ENCODE results near the gene MCRIP1.
"Not testable (repeated sequence)": the region's sequence is repeated elsewhere in the genome, so short reads cannot be mapped to it uniquely, and the experiment has no call there.

The MCRIP1 gene

GRCh38 chr17:81840826-81841778 is 8.0 kb upstream of the MCRIP1 start:
- DNase-seq: no peak

- not testable (repeated sequence) for DNase-seq
Observed at GRCh38 chr17:81840059-81840458, 7.0 kb upstream of the MCRIP1 start.

GRCh38 chr17:81839301-81839700 is 6.2 kb upstream of the MCRIP1 start:
- DNase-seq: no peak

- DNase-seq: no peak
Observed at GRCh38 chr17:81838753-81839255, 5.7 kb upstream of the MCRIP1 start.

GRCh38 chr17:81837641-81838040 is 4.5 kb upstream of the MCRIP1 start:
- no peak for DNase-seq

GRCh38 chr17:81834831-81835267 is 1.8 kb upstream of the MCRIP1 start, which contains the start of gene PPP1R27:
Gene PPP1R27 (minus strand): TSS chr17:81835050. CDS start chr17:81834953, 97 bp downstream.
- DNase-seq: no peak

GRCh38 chr17:81833921-81834830 is 1.1 kb upstream of the MCRIP1 start:
- no peak for DNase-seq

- DNase-seq: peak; percentile 62
Observed at GRCh38 chr17:81832608-81833159, 407 bp downstream of the MCRIP1 start.

- DNase-seq: no peak
Observed at GRCh38 chr17:81831957-81832607, 1.0 kb downstream of the MCRIP1 start.

- no peak for DNase-seq
Observed at GRCh38 chr17:81831563-81831956, 1.5 kb downstream of the MCRIP1 start.

GRCh38 chr17:81829858-81830257 is 3.2 kb downstream of the MCRIP1 start:
- DNase-seq: no peak

GRCh38 chr17:81828656-81829055 is 4.4 kb downstream of the MCRIP1 start:
- no peak for DNase-seq

GRCh38 chr17:81825841-81826466 is 7.1 kb downstream of the MCRIP1 start:
- DNase-seq: no peak

- no peak for DNase-seq
Observed at GRCh38 chr17:81824595-81824994, 8.5 kb downstream of the MCRIP1 start.

- DNase-seq: no peak
Observed at GRCh38 chr17:81823820-81824550, 9.1 kb downstream of the MCRIP1 start.

- no peak for DNase-seq
Observed at GRCh38 chr17:81822996-81823819, 9.9 kb downstream of the MCRIP1 start.

- DNase-seq: no peak
Observed at GRCh38 chr17:81822312-81822637, 10.8 kb downstream of the MCRIP1 start.

- DNase-seq: no peak
Observed at GRCh38 chr17:81821603-81822311, 11.3 kb downstream of the MCRIP1 start.

- DNase-seq: no peak
Observed at GRCh38 chr17:81821147-81821546, 11.9 kb downstream of the MCRIP1 start.

- no peak for DNase-seq
Observed at GRCh38 chr17:81819708-81820107, 13.4 kb downstream of the MCRIP1 start.

Data from NCI-H187 treated with DMSO at 0.1 percent for 48 hours (cell line).